Measurements from ENCODE around the gene KRT14. TPM values are rescaled to one million over a fixed set of nuclear protein-coding genes. Genes with fewer than 3 reads are reported as not detected.

Gene KRT14
- total and polyA plus RNA-seq, 2 donors (not counting 3 experiments of a cell fraction or from before 2014, with no cell fraction given), result 0.12 to 0.66 TPM

GRCh38 chr17:41539071-41539492 is 47.6 kb downstream of the KRT14 start:
- BruUV-seq (replicated peaks), result no TSS peak
- TF ChIP-seq FOS (IDR thresholded peaks at IDR 0.05; ENCODE audit: borderline replicate concordance, insufficient read depth, low read length) (no peak), JUN (IDR thresholded peaks at IDR 0.05; ENCODE audit: borderline replicate concordance, insufficient read depth, insufficient read length, low read depth) (no peak), EZH2 (IDR thresholded peaks at IDR 0.05; ENCODE audit: borderline replicate concordance, low read depth, low read length, severe bottlenecking) (no peak), GATA2 (IDR thresholded peaks at IDR 0.05; ENCODE audit: insufficient read depth, insufficient read length, low read depth, low read length) (no peak), POLR2A (IDR thresholded peaks at IDR 0.05; ENCODE audit: low read depth, low read length) (no peak), POLR2AphosphoS5 (IDR thresholded peaks at IDR 0.05; ENCODE audit: insufficient read depth, low read depth, low read length) (no peak), MAX (IDR thresholded peaks at IDR 0.05; ENCODE audit: insufficient read depth, insufficient read length) (no peak), CTCF (IDR thresholded peaks at IDR 0.05; ENCODE audit: extremely low read depth in 1 of 2, insufficient read depth in 1 of 2, low read depth in 1 of 2, low read length in 2 of 2) (no peak), MYC (IDR thresholded peaks at IDR 0.05; ENCODE audit: low read depth, low read length) (no peak)
- Histone ChIP-seq H3K27me3 (ENCODE audit: control insufficient read depth in 2 of 2, insufficient read depth in 2 of 2, low read length in 2 of 2) (no peaks in the 10 kb centered on the region), H3K4me3 (replicated peaks in 1 of 3; ENCODE audit: insufficient read depth in 1 of 3, low read depth in 1 of 3, low read length in 3 of 3) (no peak overlapping the region), H3K36me3 (ENCODE audit: control insufficient read depth in 2 of 2, extremely low read depth in 1 of 2, insufficient read depth in 2 of 2, low read length in 2 of 2) (no peaks in the 10 kb centered on the region), H3K27ac (ENCODE audit: insufficient read depth, low read depth, low read length) (no peak overlapping the region), H3K9me1 (replicated peaks; ENCODE audit: control insufficient read depth, extremely low read depth, insufficient read depth, low read length) (no peaks in the 10 kb centered on the region), H4K20me1 (replicated peaks; ENCODE audit: control insufficient read depth, extremely low read depth, insufficient read depth, low read length) (no peaks in the 10 kb centered on the region), H3K4me1 (ENCODE audit: control insufficient read depth, extremely low read depth, insufficient read depth, low read length) (no peaks in the 10 kb centered on the region), H3K4me2 (ENCODE audit: insufficient read depth, low read length) (no peak overlapping the region), H3K9me3 (replicated peaks; ENCODE audit: control insufficient read depth, insufficient read depth, low read length) (no peaks in the 10 kb centered on the region), H2AFZ (ENCODE audit: low read depth, low read length) (no peak overlapping the region), H3K79me2 (ENCODE audit: control insufficient read depth, insufficient read depth, low read length) (no peaks in the 10 kb centered on the region), H3K9ac (replicated peaks; ENCODE audit: extremely low read depth, insufficient read depth, low read length) (no peak overlapping the region)
- FAIRE-seq (no peak), DNase-seq (ENCODE audit: low read depth, low spot score) (no peak)
- ChIA-PET CTCF (interaction anchor here (2.8 to 3.0 kb wide), 2 partner anchors 10 to 14 kb away, joined by 6 to 28 read pairs; no protein-coding TSS in a partner anchor), POLR2A (no interaction called here)
- dilution Hi-C loops (cut with MboI; ENCODE audit: extremely low pct_ligation_motif_present, low sequenced_read_pairs), result no loop called here
- intact Hi-C loops (cut with micrococcal nuclease), result no loop called here

Data from endothelial cell of umbilical vein (primary cell).